HEK293T (cell line): ENCODE data around the gene ICAM4.

Source experiments
- BHLHE40 ChIP-seq: fragments of 450-650 bp; IDR thresholded peaks from 2 replicates; pipeline ENCODE4 v1.6.1; 2016; ENCODE audit warnings: mild to moderate bottlenecking, moderate library complexity, borderline replicate concordance
- ELF4 ChIP-seq: fragments of 450-650 bp; IDR thresholded peaks from 2 replicates; pipeline ENCODE4 v1.6.1; 2017; ENCODE audit warnings: antibody characterized with exemption
- FOXK2 ChIP-seq: fragments of 450-650 bp; IDR thresholded peaks from 2 replicates; pipeline ENCODE4 v1.6.1; 2016; ENCODE audit warnings: mild to moderate bottlenecking
- FOXM1 ChIP-seq: fragments of 450-650 bp; IDR thresholded peaks from 2 replicates; pipeline ENCODE4 v1.6.1; 2017; ENCODE audit warnings: mild to moderate bottlenecking, borderline replicate concordance
- SP1 ChIP-seq: fragments of 450-650 bp; IDR thresholded peaks from 2 replicates; pipeline ENCODE4 v1.6.1; 2017
- SUZ12 ChIP-seq: fragments of 450-650 bp; IDR thresholded peaks from 2 replicates; pipeline ENCODE4 v1.6.1; 2016; ENCODE audit warnings: mild to moderate bottlenecking
- TARDBP ChIP-seq: fragments of 450-650 bp; IDR thresholded peaks from 2 replicates; pipeline ENCODE4 v1.6.1; 2016

DNA sequence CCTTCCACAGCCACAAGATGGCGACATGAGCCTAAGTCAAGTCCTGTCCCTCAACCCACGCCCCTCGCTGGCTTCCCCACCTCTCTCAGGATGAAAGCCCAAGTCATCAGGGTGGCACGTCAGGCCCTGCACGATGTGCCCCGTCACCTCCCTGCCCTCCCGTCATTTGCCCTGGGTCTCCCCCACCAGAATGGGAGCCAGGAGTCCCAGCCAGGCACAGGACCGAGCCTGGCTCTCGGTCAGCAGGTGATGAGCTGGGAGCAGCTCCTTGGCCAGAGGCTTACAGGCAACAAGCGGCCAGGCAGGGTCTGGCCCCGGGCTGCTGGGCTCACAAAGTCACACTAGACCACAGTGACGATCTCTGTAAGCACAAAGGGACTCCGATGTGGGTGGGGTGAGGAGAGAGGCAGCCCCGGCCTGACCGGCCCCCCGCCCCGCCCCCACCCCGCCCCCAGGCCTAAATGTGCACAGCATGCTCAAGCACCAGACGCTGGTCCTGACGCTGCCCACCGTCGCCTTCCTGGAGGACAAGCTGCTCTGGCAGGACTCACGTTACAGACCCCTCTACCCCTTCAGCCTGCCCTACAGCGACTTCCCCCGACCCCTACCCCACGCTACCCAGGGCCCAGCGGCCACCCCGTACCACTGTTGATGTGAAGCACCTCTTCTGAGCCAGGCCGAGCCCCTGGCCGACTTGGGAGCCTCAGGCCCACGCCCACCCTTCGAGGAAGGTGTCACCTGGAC is 27.4 kb upstream of the ICAM4 start:
- no peak for TF ChIP-seq SUZ12
- TF ChIP-seq SP1: no peak
- TF ChIP-seq TARDBP: no peak
- no peak for TF ChIP-seq FOXK2
- no peak for TF ChIP-seq BHLHE40
- no peak for TF ChIP-seq ELF4
- TF ChIP-seq FOXM1: no peak
